Esophagus muscularis mucosa (tissue), 4 donors: ENCODE data around the gene MYZAP. TPM values are rescaled to one million over a fixed set of nuclear protein-coding genes. Genes with fewer than 3 reads are reported as not detected.

Experiments used
- DNase-seq: peaks from one replicate; pipeline ENCODE4 v3.0.0-alpha.2; 2017; ENCODE audit errors: extremely low spot score
- H3K27ac ChIP-seq, 4 donors: fragments of 200-600 bp; sonication (generic); replicated peaks in 1 of 4; 1 replicate in 3 of 4; 2 replicates in 1 of 4; pipeline ENCODE4 v1.5.1; 2016 to 2019; ENCODE audit warnings: mild to moderate bottlenecking in 1 of 4
- H3K27me3 ChIP-seq, 4 donors: fragments of 200-600 bp; sonication (generic); one replicate each; pipeline versions ENCODE4 v1.5.1 to v1.6.0; 2016 to 2019
- H3K36me3 ChIP-seq, 4 donors: fragments of 200-600 bp; sonication (generic); one replicate each; pipeline ENCODE4 v1.5.1; 2016 to 2019
- H3K4me1 ChIP-seq, 4 donors: fragments of 200-600 bp; sonication (generic); one replicate each; pipeline ENCODE4 v1.5.1; 2016 to 2019
- H3K4me3 ChIP-seq, 4 donors: fragments of 200-600 bp; sonication (generic); 1 replicate in 2 of 4; 2 replicates in 2 of 4; pipeline ENCODE4 v1.5.1; 2016 to 2019; ENCODE audit warnings: mild to moderate bottlenecking in 4 of 4, moderate library complexity in 1 of 4
- H3K9me3 ChIP-seq, 4 donors: fragments of 200-600 bp; sonication (generic); 1 replicate in 3 of 4; 2 replicates in 1 of 4; pipeline ENCODE4 v1.5.1; 2016 to 2019
- EP300 ChIP-seq: sonication (generic); formaldehyde crosslinking; IDR thresholded peaks from one replicate; pipeline ENCODE4 v1.6.1; 2017; ENCODE audit warnings: antibody characterized with exemption
- POLR2A ChIP-seq: fragments of 450-650 bp; IDR thresholded peaks from one replicate; pipeline ENCODE4 v1.6.1; 2017; ENCODE audit warnings: antibody characterized with exemption, moderate library complexity, mild to moderate bottlenecking, low read depth
- POLR2AphosphoS5 ChIP-seq, 2 donors: sonication (generic); formaldehyde crosslinking; IDR thresholded peaks; one replicate each; pipeline ENCODE4 v1.6.1; 2017; ENCODE audit warnings: antibody characterized with exemption in 2 of 2
- WGBS: methylation state at CpG from one replicate; pipeline ENCODE4 v1.1.5; 2018; 5-methylcytosine and 5-hydroxymethylcytosine counted together
- intact Hi-C: fragments of 100-400 bp; cut with DNase I; formaldehyde crosslinking; loops from one replicate; pipeline ENCODE4 v1.15.1; 2023
- total RNA-seq, 4 donors: library from RNA; depleted of rRNA; stranded (reverse); fragments of >200 nt; gene quantifications; one replicate each; pipeline versions ENCODE4 v1.1.0 to v1.2.1, GENCODE V29; 2016
- TF ChIP-seq, protein P1 (sequence below), 3 experiments: fragments of 200-600 bp in 2 of 3; fragments of 450-650 bp in 1 of 3; sonication (generic) in 2 of 3; IDR thresholded peaks; one replicate each; pipeline ENCODE4 v1.5.1; 2017 to 2019; ENCODE audit warnings: antibody characterized with exemption in 3 of 3, mild to moderate bottlenecking in 2 of 3, moderate library complexity in 1 of 3

MYZAP gene
- total RNA-seq, 4 donors from 2014 or later = 192 to 274 (median 234) TPM

DNA sequence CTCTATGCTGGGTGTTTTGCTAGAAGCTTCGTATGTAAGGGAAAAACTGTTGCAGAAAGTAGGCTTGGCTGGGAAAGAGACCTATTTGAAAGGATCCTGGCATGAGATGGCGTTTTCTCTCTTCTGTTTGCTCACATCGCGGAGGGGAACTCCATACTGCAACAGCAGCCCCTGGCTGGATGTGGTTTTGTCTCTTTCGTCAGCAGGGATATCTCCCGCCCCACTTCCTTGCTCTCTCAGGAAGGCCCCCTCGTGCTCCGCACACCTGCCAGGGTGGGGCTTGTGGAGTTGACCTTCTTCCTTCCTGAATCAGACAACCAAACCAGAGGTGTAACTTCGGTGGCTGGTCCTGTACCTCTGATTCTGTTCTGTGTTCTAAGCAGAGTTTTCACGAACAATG lies 26.4 kb upstream of the MYZAP start:
- DNase-seq = no peak
- Histone ChIP-seq H3K36me3 (no peaks in the 10 kb centered on the region), H3K4me3 (no peak overlapping the region), H3K4me1 (peaks cover 18 to 33% (median 26%) of the 10 kb centered on the region in 4 donors), H3K9me3 (no peaks in the 10 kb centered on the region), H3K27ac (no peak overlapping the region), H3K27me3 (no peaks in the 10 kb centered on the region)
- 59% methylated on average over 10 of the region's 10 CpGs for WGBS
- TF ChIP-seq EP300 (no peak), POLR2AphosphoS5 (IDR thresholded peaks at IDR 0.05) (peak in 1 of 2 donors; percentile 16), POLR2A (no peak)
- TF ChIP-seq, protein P1, sequence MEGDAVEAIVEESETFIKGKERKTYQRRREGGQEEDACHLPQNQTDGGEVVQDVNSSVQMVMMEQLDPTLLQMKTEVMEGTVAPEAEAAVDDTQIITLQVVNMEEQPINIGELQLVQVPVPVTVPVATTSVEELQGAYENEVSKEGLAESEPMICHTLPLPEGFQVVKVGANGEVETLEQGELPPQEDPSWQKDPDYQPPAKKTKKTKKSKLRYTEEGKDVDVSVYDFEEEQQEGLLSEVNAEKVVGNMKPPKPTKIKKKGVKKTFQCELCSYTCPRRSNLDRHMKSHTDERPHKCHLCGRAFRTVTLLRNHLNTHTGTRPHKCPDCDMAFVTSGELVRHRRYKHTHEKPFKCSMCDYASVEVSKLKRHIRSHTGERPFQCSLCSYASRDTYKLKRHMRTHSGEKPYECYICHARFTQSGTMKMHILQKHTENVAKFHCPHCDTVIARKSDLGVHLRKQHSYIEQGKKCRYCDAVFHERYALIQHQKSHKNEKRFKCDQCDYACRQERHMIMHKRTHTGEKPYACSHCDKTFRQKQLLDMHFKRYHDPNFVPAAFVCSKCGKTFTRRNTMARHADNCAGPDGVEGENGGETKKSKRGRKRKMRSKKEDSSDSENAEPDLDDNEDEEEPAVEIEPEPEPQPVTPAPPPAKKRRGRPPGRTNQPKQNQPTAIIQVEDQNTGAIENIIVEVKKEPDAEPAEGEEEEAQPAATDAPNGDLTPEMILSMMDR (IDR thresholded peaks at IDR 0.05) = no peak
- intact Hi-C loops = no loop called here

DNA sequence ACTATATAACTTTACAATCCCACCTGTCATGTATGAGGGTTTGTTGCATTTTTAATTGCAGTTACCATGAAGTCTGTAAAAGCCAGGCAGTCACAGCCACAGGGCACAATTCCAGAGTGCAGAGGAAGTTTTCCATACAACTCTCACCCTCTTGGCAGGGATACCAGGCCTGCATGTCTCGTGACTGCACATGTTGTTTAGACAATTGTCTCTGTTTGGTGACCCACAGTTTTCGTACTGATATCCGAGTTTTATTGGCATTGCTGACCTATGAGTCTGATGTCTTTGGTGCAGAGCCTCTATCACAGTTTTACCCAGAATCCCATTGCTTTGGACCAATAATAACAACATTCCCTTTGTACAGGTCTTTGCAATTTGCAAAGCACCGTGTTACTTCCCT lies 24.9 kb upstream of the MYZAP start:
- 37% methylated on average over 4 of the region's 4 CpGs for WGBS
- intact Hi-C loops = no loop called here
- TF ChIP-seq POLR2AphosphoS5 (IDR thresholded peaks at IDR 0.05) (peak in 1 of 2 donors; percentile 53), POLR2A (no peak)
- no peak for DNase-seq
- Histone ChIP-seq H3K36me3 (no peaks in the 10 kb centered on the region), H3K9me3 (no peaks in the 10 kb centered on the region), H3K27ac (no peak overlapping the region), H3K4me1 (peaks cover 13 to 18% (median 14%) of the 10 kb centered on the region in 4 donors), H3K4me3 (no peak overlapping the region), H3K27me3 (no peaks in the 10 kb centered on the region)

DNA sequence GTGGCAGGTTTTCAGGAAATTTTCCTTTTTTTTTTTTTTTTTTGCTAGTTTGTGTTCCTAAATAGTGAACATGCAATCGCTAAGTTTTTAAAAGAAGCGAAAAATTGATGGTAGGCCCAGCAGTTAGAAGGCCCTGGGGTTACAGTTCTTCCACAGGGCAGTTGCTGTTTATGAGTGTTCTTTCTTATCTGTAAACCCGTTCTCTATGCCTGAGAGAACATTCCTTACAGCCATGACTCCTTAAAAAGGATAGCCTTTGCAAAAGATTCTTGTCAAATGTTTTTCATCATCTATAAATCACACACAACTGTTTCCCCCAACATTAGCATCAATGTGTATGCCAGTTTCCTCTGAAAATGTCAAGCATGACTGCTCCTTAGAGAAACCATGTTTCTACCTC lies 23.8 kb upstream of the MYZAP start:
- TF ChIP-seq, protein P1 (IDR thresholded peaks at IDR 0.05) = no peak
- no peak for TF ChIP-seq POLR2AphosphoS5 (IDR thresholded peaks at IDR 0.05)
- TF ChIP-seq EP300 = no peak
- no peak for TF ChIP-seq POLR2A
- intact Hi-C loops = no loop called here
- H3K27me3 ChIP-seq = no peaks in the 10 kb centered on the region
- no peak for DNase-seq
- H3K27ac ChIP-seq = no peak overlapping the region
- 91% methylated on average over 3 of the region's 3 CpGs for WGBS
- no peaks in the 10 kb centered on the region for H3K9me3 ChIP-seq
- peaks cover 8 to 14% (median 11%) of the 10 kb centered on the region in 4 donors for H3K4me1 ChIP-seq
- H3K4me3 ChIP-seq = no peak overlapping the region
- no peaks in the 10 kb centered on the region for H3K36me3 ChIP-seq

DNA sequence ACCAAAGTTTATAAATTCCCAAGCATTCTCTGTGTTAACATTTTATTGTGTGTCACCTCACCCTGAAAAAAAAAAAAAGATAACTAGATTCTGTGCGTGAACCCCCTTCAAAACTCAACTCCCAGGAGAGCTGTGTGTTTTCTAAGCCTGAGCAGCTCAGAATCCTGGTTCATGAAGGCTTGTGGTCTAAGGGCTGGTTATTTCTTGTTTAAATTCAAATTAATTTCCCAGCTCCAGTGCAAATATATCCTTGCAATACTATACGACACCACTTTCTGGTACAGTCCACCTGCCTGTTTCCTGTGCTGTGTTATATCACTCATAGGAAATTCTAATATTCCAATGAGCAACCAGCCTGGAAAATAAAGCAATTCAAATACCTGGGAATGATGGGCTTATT lies 23.4 kb upstream of the MYZAP start:
- Histone ChIP-seq H3K4me3 (no peak overlapping the region), H3K27me3 (no peaks in the 10 kb centered on the region), H3K36me3 (no peaks in the 10 kb centered on the region), H3K4me1 (peaks cover 8 to 14% (median 11%) of the 10 kb centered on the region in 4 donors), H3K27ac (no peak overlapping the region), H3K9me3 (no peaks in the 10 kb centered on the region)
- 76% methylated on average over 2 of the region's 2 CpGs for WGBS
- intact Hi-C loops = no loop called here
- DNase-seq = no peak
- TF ChIP-seq EP300 = no peak
- TF ChIP-seq, protein P1 (IDR thresholded peaks at IDR 0.05) = no peak
- TF ChIP-seq POLR2A = no peak
- no peak for TF ChIP-seq POLR2AphosphoS5 (IDR thresholded peaks at IDR 0.05)

DNA sequence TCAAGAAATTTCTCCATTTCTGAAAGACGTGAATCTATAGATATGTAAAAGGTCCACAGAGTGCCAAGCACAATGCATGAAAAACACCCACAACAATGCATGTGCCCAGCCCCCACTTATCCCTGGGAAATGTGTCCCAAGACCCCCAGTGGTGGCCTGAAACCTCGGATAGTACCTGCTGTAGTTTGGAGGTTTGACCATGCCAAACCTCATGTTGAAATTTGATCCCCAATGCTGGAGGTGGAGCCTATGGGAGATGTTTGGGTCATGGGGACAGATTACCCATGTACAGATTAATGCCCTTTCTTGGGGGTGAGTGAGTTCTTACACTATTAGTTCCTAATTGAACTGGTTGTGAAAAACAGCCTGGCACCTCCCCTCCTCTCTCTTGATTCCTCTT lies 21.4 kb upstream of the MYZAP start:
- Histone ChIP-seq H3K27ac (no peak overlapping the region), H3K4me3 (no peak overlapping the region), H3K9me3 (no peaks in the 10 kb centered on the region), H3K4me1 (peaks cover 8 to 14% (median 9%) of the 10 kb centered on the region in 4 donors), H3K27me3 (no peaks in the 10 kb centered on the region), H3K36me3 (no peaks in the 10 kb centered on the region)
- TF ChIP-seq, protein P1 (IDR thresholded peaks at IDR 0.05) = no peak
- TF ChIP-seq EP300 (no peak), POLR2AphosphoS5 (IDR thresholded peaks at IDR 0.05) (no peak), POLR2A (no peak)
- WGBS = 76% methylated on average over 2 of the region's 2 CpGs
- DNase-seq = no peak
- intact Hi-C loops = no loop called here
